Activated T-cell treated with anti-CD3 and anti-CD28 coated beads, Interleukin-2, amount 50 U/mL, for 72 hours (primary cell): ENCODE measurements around the gene OR4C3. TPM values are rescaled to one million over a fixed set of nuclear protein-coding genes. Genes with fewer than 3 reads are reported as not detected.
"Not testable (repeated sequence)": the region's sequence is repeated elsewhere in the genome, so short reads cannot be mapped to it uniquely, and the experiment has no call there.

ENCODE experiments used
- ATAC-seq, 2 donors: fragments of 150-1000 bp; cut with Tn5 transposase; replicated peaks in 1 of 2; 2 replicates each; pipeline ENCODE4 v1.10.0; 2021; ENCODE audit warnings: moderate library complexity in 2 of 2, mild to moderate bottlenecking in 1 of 2
- DNase-seq, 2 donors: peaks; one replicate each; pipeline ENCODE4 v3.0.0; 2021 to 2022; ENCODE audit warnings: mixed read lengths in 1 of 2
- H3K27ac Mint-ChIP-seq: one replicate; pipeline ENCODE4 v1.8.0; 2022; ENCODE audit warnings: mild to moderate bottlenecking, moderate library complexity, mixed read lengths
- H3K27me3 Mint-ChIP-seq: one replicate; pipeline ENCODE4 v1.8.0; 2022; ENCODE audit warnings: low read depth, mixed read lengths
- H3K36me3 Mint-ChIP-seq, 2 donors: one replicate each; pipeline ENCODE4 v1.8.0; 2022; ENCODE audit warnings: mixed read lengths in 2 of 2, mild to moderate bottlenecking in 1 of 2; ENCODE audit not compliant: insufficient read depth in 2 of 2
- H3K4me1 Mint-ChIP-seq: one replicate; pipeline ENCODE4 v1.8.0; 2022; ENCODE audit warnings: low read depth, mixed read lengths
- H3K4me3 Mint-ChIP-seq, 2 donors: one replicate each; pipeline ENCODE4 v1.8.0; 2022; ENCODE audit warnings: mild to moderate bottlenecking in 2 of 2, mixed read lengths in 2 of 2, moderate library complexity in 2 of 2
- H3K9me3 Mint-ChIP-seq, 2 donors: one replicate each; pipeline ENCODE4 v1.8.0; 2022; ENCODE audit warnings: mixed read lengths in 2 of 2
- total RNA-seq, 2 donors: library from RNA; stranded (reverse); gene quantifications; one replicate each; pipeline ENCODE4 v1.2.3, GENCODE V29; 2022

The OR4C3 gene
- not detected for total RNA-seq

DNA sequence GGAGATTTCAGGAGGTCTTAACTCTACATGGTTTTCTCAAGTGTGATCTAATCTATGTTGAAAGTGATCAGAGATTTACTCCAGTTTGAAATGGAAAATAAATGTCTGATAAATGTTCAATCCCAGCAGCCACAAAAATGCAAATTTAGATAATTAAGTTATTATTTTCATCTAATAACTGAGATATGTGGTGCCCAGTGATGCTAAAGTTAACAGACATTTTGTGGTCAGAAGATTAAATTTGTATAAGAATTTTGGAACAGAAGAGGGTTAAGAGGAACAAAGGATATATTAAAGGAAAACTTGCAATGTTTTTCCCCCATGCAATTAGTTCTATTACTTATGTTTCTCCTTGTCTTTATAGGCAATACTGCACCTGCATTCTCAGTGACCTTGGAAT lies at the start of gene OR4C3:
OR4C3 (plus strand) TSS at position 301 of the 400 bp plus-strand sequence. CDS start 102 bp downstream, outside the sequence.
- not testable (repeated sequence) for DNase-seq, H3K4me3 Mint-ChIP-seq, H3K36me3 Mint-ChIP-seq, H3K27me3 Mint-ChIP-seq, ATAC-seq, H3K9me3 Mint-ChIP-seq, H3K27ac Mint-ChIP-seq, H3K4me1 Mint-ChIP-seq

DNA sequence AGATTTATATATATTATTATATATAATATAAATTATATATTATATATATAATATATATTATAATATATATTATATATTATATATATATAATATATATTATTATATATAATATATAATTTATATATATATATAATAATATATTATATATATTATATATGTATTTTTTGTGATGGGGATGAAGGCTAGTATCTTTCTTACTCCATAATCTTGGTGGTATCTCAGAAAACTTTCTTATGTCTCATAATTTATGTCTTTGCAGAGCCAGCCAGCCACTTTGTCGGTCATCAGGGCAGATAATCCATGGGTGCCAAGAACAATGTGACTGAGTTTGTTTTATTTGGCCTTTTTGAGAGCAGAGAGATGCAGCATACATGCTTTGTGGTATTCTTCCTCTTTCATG lies 18.8 kb upstream of the OR4C3 start, which contains the start of gene OR4S1:
OR4S1 (plus strand) TSS at position 301 of the 400 bp plus-strand sequence; CDS start at position 301, 0 bp downstream.
- Mint-ChIP-seq H3K27ac (no peak within 1 kb of the TSS), H3K4me1 (no peaks in the 10 kb centered on the region), H3K9me3 (peaks cover 0 to 3% of the 10 kb centered on the region in 2 donors), H3K27me3 (no peaks in the 10 kb centered on the region), H3K4me3 (no peak within 1 kb of the TSS), H3K36me3 (no peaks in the 10 kb centered on the region)
- no peak for DNase-seq
- no peak for ATAC-seq

DNA sequence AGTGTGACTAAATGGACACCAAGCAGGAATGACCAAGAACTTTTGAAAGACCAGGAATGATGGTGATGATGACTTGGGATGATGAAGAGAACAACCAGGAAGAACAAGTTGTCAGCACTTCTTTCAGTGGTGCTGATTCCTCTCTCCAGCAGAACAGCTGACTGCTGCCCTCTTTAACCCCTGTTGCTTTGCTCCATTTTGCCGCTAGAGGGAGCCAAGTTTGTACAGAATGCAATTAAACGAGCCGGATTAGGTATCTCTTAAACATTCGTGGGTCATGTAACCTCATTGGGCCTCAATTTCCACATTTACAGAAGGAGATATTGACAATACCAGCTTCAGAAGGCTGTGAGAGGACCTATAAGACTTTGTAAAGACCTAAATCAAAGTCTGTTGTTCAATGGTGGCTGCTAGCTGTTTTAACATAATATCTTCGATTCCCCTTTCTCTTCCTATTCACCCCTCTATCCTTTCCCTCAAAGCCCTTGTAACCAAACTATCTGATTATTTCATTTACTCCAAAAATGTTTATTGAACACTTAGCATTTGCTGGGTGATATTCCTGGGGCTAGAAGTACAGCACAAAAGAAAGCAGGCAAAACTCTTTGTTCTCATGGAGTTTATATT lies 16.8 kb upstream of the OR4C3 start:
- no peaks in the 10 kb centered on the region for H3K36me3 Mint-ChIP-seq
- peak; percentile 59 to 77 for DNase-seq
- no peaks in the 10 kb centered on the region for H3K4me1 Mint-ChIP-seq
- H3K27me3 Mint-ChIP-seq, result no peaks in the 10 kb centered on the region
- H3K27ac Mint-ChIP-seq, result no peak overlapping the region
- no peak overlapping the region for H3K4me3 Mint-ChIP-seq
- H3K9me3 Mint-ChIP-seq, result no peaks in the 10 kb centered on the region
- ATAC-seq, result peak in 1 of 2 donors; percentile 42

DNA sequence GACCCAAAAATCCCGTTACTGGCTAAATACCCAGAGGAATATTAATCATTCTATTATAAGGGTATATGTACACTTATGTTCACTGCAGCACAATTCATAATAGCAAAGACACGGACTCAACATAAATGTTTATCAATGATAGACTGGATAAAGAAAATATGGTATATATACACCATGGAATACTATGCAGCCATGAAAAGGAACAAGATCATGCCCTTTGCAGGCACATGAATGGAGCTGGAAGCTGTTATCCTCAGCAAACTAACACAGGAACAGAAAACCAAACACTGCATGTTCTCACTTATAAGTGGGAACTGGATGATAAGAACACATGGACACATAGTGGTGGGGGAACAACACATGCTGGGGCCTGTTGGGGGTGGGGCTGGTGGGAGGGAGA lies 11.1 kb upstream of the OR4C3 start:
- not testable (repeated sequence) for DNase-seq, H3K27me3 Mint-ChIP-seq, H3K4me3 Mint-ChIP-seq, ATAC-seq, H3K27ac Mint-ChIP-seq, H3K9me3 Mint-ChIP-seq, H3K36me3 Mint-ChIP-seq, H3K4me1 Mint-ChIP-seq

DNA sequence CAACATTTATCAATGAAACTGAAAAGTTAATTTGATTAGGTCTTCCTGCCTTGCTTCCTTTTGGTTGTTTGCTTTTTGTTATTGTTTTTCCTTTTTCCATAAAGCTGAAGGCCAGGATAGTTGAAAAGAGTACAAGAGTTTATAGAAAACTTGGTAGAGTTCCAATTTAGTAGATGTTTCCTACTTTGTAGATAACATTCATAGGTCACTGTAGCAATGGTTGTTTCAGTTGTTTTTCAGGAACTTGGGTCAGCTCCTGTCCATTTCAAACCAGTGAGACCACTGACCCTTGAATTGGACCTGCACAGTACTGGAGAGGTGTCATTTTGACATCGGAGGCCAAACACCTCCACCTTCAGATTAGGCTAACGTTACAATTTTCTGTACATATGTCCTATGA lies 4.9 kb upstream of the OR4C3 start:
- not testable (repeated sequence) for ATAC-seq, DNase-seq, H3K27me3 Mint-ChIP-seq, H3K4me1 Mint-ChIP-seq, H3K27ac Mint-ChIP-seq, H3K9me3 Mint-ChIP-seq, H3K4me3 Mint-ChIP-seq, H3K36me3 Mint-ChIP-seq

DNA sequence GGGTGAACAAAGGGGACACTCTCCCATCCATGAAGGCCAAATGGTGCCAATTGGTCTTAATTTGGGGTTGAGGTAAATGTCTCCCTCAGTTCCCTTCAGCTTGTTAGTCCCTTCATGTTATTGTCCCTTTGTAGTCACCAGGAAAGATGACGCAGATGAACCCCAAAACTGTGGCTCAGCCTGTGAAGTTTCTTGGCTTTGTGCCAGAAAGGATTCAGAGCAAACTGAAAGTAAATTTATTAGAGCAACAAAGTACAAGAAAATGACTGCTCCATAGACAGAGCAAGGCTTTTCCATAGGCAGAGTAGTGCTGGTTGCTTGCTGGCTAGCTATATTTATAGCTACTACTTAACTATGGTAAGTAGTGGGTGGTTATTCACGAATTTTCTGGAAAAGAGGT lies 16.7 kb downstream of the OR4C3 start:
- Mint-ChIP-seq H3K4me1 (peaks cover 11% of the 10 kb centered on the region), H3K4me3 (no peak overlapping the region)

DNA sequence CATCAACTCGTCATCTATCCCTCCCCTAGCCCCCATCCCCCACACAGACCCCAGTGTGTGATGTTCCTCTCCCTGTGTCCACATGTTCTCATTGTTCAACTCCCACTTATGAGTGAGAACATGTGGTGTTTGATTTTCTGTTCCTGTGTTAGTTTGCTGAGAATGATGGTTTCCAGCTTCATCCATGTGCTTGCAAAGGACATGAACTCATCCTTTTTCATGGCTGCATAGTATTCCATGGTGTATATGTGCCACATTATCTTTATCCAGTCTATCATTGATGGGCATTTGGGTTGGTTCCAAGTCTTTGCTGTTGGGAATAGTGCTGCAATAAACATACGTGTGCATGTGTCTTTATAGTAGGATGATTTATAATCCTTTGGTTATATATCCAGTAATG lies 17.8 kb downstream of the OR4C3 start:
- H3K27me3 Mint-ChIP-seq, DNase-seq, H3K36me3 Mint-ChIP-seq, H3K27ac Mint-ChIP-seq, ATAC-seq, H3K4me3 Mint-ChIP-seq: not testable (repeated sequence)
- peaks cover 7 to 15% of the 10 kb centered on the region in 2 donors for H3K9me3 Mint-ChIP-seq
- H3K4me1 Mint-ChIP-seq, result peaks cover 11% of the 10 kb centered on the region

More for the DNA sequence above, 16.7 kb downstream of the OR4C3 start:
- no peak for DNase-seq
- ATAC-seq, result no peak
- H3K36me3 Mint-ChIP-seq, result peaks cover 4 to 8% of the 10 kb centered on the region in 2 donors
- no peak overlapping the region for H3K27ac Mint-ChIP-seq
- H3K9me3 Mint-ChIP-seq, result peaks cover 4 to 12% of the 10 kb centered on the region in 2 donors
- no peaks in the 10 kb centered on the region for H3K27me3 Mint-ChIP-seq

DNA sequence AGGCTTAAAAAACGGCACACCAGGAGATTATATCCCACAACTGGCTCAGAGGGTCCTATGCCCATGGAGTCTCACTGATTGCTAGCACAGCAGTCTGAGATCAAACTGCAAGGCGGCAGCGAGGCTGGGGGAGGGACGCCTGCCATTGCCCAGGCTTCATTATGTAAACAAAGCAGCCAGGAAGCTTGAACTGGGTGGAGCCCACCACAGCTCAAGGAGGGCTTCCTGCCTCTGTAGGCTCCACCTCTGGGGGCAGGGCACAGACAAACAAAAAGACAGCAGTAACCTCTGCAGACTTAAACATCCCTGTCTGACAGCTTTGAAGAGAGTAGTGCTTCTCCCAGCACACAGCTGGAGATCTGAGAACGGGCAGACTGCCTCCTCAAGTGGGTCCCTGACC lies 21.6 kb downstream of the OR4C3 start:
- H3K27ac Mint-ChIP-seq, result not testable (repeated sequence)

DNA sequence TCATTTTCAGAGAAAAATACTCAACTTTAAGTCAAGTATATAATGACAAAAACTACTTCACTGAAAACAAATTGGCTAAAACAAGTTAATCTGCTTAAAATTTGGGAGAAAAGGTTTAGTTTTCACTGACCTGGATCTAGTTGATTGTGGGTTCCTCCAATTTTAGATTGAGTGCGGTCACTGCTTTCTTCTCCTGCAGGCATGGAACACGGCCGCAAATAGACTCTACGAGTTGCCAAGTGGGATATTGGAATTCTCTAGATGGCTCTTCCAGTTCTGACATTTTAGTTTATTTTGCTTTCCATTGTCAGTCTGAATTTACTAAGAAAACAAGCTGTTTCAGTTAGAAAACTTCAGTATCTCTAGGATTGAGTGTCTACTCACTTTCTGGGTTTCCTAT lies 29.3 kb downstream of the OR4C3 start:
- no peak for DNase-seq
- no peak overlapping the region for H3K27ac Mint-ChIP-seq
- H3K27me3 Mint-ChIP-seq, result no peaks in the 10 kb centered on the region
- ATAC-seq, result no peak
- H3K4me1 Mint-ChIP-seq, result no peaks in the 10 kb centered on the region
- H3K36me3 Mint-ChIP-seq, result peaks cover 0 to 6% of the 10 kb centered on the region in 2 donors
- peaks cover 9 to 13% of the 10 kb centered on the region in 2 donors for H3K9me3 Mint-ChIP-seq
- H3K4me3 Mint-ChIP-seq, result no peak overlapping the region

More for the DNA sequence above, 21.6 kb downstream of the OR4C3 start:
- not testable (repeated sequence) for DNase-seq, H3K4me3 Mint-ChIP-seq, ATAC-seq, H3K27me3 Mint-ChIP-seq
- peaks cover 10 to 18% of the 10 kb centered on the region in 2 donors for H3K36me3 Mint-ChIP-seq
- H3K4me1 Mint-ChIP-seq, result peaks cover 11% of the 10 kb centered on the region
- H3K9me3 Mint-ChIP-seq, result peaks cover 16 to 26% of the 10 kb centered on the region in 2 donors

DNA sequence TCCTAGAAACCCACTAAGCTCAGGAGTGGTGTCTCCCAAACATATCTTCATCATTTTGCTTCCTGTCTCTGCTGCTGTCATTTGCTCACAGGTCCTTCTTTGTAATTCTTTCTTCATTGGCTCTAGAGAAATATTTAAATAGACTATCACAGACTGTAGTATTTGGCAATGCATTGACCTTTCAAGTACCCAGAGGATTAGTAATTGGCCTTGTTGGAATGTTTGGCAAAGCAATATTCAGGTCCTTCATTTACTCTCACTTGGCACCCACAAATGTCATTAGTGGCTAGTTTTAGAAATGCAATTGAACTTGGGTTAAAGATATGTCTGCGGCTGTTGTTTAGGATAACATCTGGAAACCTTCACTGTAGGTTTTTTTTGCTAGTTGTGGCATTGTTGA lies 30.0 kb downstream of the OR4C3 start:
- Mint-ChIP-seq H3K9me3 (peaks cover 9 to 11% of the 10 kb centered on the region in 2 donors), H3K27ac (no peak overlapping the region)

DNA sequence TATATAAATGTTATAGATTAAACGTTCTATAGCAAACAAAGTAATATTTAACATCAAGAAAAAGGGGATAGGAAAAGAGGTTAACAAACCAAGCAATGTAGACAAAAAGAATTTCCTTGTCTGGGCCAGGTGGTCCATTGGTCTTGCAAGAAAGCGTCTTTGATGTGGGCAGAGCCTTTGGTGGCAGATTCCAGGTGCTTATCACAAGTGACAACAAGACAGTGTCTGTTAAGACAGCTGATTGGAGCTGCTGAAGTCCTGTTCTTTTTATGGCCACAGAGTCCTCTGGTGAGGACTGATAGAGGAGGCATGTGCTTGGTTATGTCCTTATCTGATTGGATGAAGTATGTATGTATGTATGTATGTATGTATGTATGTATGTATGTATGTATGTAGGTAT lies 36.6 kb downstream of the OR4C3 start:
- not testable (repeated sequence) for H3K4me1 Mint-ChIP-seq, H3K27ac Mint-ChIP-seq, DNase-seq, H3K36me3 Mint-ChIP-seq, H3K27me3 Mint-ChIP-seq, ATAC-seq, H3K4me3 Mint-ChIP-seq
- peaks cover 2 to 14% of the 10 kb centered on the region in 2 donors for H3K9me3 Mint-ChIP-seq

More for the DNA sequence above, 30.0 kb downstream of the OR4C3 start:
- Mint-ChIP-seq H3K36me3 (peaks cover 0 to 7% of the 10 kb centered on the region in 2 donors), H3K27me3 (no peaks in the 10 kb centered on the region), H3K4me3 (no peak overlapping the region), H3K4me1 (no peaks in the 10 kb centered on the region)
- DNase-seq (no peak), ATAC-seq (no peak)

DNA sequence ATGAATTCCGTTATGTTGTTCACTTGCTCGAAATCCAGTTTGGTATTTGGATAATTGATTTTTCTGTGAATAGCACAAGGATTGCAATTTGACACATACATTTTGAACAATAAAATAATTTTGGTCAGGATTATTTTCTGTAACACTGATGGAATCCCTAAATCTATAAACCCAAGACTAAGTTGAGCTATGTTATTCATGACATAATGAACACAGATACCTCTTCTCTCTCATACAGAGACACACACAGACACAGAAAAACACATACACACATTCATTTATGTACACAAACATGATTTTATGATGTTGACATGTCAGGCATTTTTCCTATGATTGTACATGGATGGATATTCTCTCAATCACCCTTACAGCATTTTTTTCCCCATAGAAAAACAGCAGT lies 41.6 kb downstream of the OR4C3 start, which contains the start of gene OR4C5:
OR4C5 (minus strand) TSS at position 101 of the 400 bp plus-strand sequence; CDS start at position 101, 0 bp downstream.
- Mint-ChIP-seq H3K27ac (no peak within 1 kb of the TSS), H3K4me3 (no peak within 1 kb of the TSS), H3K27me3 (no peaks in the 10 kb centered on the region), H3K36me3 (no peaks in the 10 kb centered on the region), H3K9me3 (peaks cover 2 to 3% of the 10 kb centered on the region in 2 donors), H3K4me1 (no peaks in the 10 kb centered on the region)
- DNase-seq (no peak), ATAC-seq (no peak)
